Hematopoietic multipotent progenitor cell treated with erythropoietin and hydrocortisone succinate and interleukin-3 and kit ligand, for 17 days (in vitro differentiated cells): Measurements from ENCODE around the gene DPP6.
"Not testable (repeated sequence)": the region's sequence is repeated elsewhere in the genome, so short reads cannot be mapped to it uniquely, and the experiment has no call there.

Experiments
- DNase-seq: peaks from one replicate; pipeline ENCODE4 v3.0.0-alpha.2; 2015; ENCODE audit warnings: low spot score

DPP6 gene

DNA sequence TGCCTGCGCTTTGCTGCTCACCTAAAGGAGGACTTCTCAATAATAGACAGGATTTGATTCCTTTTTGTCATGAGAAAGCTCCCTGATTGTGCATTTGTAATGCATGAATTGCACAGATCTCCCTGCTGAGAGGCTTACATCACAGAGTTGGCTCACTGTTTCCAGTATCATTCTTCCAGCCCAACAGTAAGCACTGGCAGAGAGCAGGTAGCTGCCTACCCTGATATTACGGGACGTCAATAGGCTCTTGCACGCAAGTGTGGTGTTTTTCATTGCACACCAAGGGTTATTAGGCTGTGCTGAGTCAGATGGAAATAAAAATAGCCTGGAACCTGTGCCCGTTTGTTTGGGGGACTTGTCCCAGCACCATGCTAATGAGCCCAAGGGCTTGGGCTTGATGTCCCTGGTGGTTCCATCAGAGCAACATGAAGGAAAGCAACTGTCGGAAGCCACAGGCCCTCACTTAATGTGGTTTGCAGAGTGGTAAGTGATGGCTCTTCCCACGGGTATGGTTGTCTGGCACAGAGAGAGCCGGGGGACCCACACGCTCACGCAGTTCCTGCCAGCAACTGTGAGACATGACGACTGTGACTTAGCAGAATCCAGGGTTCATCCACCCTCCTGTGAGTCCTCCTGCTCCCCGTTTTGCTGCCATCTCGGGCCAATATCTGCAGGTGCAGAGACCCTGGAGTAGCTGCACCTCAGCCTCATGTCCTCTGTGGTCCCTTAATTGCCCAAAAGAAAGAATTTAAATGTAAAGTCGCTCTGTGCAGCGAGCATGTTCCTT lies 20.4 kb downstream of the DPP6 start:
- DNase-seq = not testable (repeated sequence)

DNA sequence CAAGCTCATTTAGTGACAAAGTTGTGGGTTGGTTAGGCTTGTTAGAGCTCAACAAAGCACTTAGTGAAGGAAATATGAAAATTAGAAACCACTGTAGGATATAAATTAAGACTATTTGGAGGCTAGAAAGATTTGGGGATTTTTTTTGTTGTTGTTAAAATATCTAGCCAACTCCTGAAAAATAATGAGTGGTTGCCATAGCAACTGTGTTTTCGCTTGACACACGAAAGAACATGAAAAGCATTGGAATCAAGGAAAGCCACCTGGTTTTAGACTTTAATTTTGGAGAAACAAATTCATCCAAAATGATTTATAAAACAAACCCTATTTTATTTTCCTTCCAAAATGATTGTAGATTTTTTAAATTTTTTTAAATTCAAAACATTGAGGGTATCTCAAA lies 26.3 kb downstream of the DPP6 start:
- DNase-seq = not testable (repeated sequence)

DNA sequence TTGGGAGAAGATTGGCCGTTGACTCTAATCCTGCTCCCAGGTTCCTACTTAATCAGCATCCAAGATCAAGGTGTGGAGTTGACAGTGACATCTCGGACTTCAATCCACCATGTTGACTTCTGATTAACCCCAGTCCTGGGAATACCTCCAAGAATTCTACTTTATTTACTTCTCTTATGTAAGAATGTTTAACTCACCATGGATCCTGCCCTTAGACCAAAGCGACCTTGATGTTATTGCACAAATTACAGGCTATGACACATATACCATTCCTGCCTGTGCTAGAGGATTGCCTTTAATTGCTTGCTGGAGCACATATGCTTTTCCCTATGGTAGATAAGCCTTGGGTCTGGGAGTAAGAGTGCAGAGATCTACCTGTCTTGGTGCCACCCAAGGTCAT lies 28.1 kb downstream of the DPP6 start:
- not testable (repeated sequence) for DNase-seq

DNA sequence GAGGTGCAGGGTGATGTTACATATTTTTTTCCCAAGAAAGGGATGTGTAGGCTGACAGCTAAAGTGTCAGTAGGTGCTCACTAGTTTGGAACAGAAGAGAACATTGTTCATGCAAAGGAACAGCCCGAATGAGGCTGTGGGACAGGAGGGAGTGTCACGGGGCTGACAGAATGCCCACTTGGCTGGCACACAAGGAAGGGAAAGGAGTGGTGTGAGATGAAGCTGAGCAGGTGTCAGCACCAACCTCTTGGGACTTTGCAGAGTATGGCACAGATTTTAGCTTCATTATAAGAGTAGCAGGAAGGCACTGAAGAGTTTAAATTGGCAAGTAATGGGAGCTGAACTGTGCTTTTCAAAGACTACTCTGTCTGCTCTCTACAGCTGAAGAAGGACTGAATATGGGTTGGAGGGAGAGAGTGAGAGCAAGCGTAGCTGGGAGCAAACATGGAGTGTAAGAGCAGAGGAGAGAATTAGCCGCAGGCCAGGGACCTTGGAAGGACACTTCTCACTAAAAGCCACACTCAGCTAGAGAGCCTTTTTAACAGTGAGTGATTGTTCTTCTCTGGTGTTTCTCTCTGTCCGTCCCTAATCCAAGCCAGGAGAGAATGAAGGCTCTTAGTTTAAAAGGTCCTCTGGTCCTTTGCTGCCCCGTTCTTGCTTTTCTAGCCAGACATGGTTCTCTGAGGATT lies 35.0 kb downstream of the DPP6 start:
- not testable (repeated sequence) for DNase-seq

DNA sequence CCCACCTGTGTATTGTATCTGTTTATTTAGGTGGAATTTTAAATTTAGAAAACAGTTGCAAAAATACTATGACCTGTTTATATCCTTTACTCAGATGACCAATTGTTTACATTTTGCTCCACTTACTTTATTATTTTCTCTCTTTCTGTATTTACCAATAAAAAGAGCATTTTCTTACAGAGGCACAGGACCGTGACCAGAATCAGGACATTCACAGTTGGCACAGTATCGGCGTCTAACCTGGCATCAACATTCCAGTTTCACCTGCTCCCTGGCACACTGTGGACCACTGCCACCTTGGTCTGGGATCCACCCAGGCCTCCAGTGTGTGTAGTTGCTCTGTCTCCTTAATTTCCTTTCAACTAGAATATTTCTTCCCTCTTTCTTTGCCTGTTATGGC lies 39.9 kb downstream of the DPP6 start:
- not testable (repeated sequence) for DNase-seq

DNA sequence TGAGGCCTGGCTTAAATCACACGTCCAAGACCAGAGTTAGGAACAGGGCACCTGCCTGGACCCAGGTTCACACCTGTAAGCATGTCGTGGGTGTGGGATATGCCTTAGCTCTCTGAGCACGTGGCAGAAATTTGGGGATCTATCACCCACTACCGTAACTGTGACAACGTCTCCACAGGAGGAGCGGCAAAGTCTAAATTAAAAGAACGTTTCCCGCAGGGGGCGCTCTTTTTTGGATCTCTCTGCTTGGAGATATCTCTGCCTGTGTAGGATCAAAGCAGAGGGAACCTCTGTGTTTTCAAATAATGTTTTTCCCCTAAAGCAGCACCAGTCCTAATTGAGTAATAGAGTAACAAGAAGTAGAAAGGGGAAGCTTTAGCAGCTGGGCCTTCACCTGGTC lies 43.0 kb downstream of the DPP6 start:
- not testable (repeated sequence) for DNase-seq

DNA sequence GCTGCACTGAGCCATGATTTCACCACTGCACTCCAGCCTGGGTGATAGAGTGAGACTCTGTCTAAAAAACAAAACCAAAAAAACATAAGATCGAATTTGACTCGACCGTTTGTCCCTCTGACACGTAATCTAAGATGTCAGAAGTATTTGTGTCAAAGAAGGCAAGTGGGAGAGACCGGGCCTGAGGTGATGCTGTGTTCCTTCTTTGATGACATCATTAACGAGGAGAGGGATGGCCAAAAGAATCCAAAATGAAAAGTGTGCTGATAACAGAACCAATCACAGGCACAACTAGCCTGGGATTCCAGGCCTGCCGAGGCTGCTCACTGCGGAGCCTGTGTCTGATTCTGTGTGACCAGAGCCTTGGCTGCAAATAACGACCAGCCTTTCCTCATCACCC lies 52.9 kb downstream of the DPP6 start:
- not testable (repeated sequence) for DNase-seq

DNA sequence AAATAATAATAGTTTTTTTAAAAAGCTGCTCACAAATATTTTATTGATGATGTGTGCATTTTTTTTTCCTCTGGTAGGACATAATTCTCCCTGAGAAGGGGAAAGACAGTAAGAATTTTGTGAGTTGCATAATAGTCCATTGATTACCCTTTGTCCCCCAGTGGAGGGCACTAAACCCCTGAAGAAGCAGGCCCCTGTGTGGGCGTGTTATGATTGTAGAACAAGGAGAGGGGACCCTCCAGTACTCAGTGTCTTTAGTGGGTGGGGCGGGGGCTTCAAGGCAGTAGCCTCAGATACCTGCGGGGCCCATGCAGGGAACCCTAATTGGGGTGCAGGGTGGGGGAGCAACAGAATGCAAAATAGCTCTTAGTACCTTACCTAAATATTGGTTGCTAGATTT lies 57.4 kb downstream of the DPP6 start:
- not testable (repeated sequence) for DNase-seq

DNA sequence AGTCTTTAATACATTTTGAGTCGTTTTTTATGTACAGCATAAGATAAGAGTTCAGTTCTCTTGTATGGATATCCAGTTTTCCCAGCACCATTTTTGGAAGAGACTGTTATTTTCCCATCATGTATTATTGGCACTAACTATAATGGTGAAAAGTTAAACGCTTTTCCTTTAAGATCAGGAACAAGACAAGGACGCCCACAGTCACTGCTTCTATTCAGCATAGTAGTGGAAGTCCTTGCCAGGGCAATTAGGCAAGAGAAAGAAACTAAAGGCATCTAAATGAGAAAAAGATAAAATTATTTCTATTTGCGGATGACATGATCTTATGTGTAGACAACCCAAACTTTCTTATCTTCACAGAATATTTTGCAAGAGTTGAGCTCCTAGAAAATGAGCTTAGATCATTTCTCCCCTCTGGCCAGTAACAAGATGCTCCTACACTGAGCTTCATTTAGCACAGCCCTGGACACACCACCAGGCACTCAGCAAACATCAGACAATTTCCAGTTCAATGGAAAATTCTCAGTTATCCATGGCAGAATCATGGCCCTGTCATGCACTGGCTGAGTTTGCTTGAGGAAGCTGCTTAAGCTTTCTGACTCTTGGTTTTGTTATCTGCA lies 61.6 kb downstream of the DPP6 start:
- not testable (repeated sequence) for DNase-seq

DNA sequence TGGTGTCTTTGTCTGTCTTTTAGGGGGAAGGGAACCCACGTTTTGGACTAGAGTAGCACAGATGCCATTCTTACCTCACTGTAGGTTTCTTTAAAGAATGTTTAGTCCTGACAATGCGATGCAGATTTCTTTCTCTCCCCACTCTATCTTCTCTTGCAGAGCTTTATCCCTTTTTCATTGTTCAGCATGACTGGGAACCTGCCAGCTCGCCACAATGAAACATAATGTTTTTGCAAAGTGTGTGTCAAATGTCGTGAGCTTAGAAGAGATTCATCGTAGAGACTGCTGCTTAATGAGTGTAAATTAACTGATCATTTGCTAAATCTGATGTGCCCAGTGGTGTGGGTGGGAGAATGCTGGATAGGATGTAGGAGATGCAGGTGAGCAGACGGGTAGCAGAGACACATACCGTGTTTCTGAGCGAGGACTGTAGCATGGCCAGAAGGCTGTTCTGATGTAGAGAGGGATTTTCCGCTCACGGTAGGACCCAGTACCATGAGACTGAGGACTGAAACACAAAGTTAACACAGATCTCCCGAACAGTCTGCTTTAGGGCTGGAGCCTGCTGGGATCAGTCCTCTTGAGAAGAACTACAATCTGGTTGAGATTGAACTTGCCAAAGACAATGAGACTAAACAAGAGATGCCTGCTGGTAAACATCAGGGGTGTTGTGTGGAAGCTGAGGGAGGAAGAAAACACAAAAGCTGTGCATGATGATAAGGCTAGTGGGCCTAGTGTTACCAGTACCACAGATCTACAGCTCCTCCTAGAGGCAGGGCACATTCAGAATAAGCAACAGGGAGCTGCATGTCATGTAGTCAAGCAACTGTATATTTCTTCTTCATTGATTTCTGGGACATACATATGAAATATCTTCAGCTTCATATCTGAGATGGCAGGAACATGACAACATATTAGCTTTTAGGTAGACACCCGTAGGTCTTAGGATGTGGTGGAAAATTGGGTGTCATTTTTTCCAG lies 65.5 kb downstream of the DPP6 start:
- DNase-seq = not testable (repeated sequence)

DNA sequence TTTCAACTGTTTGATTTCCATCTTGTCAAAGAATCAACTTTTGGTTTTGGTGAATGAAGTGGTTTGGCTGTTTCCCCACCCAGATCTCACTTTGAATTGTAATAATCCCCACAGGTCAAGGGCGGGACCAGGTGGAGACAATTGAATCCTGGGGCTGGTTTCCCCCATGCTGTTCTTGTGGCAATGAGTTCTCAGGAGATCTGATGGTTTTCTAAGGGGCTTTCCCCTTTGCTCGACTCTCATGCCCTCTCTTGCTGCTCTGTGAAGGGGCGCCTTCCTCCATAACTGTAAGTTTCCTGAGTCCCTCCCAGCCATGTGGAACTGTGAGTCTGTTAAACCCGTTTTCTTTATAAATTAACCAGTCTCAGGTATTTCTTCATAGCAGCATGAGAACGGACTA lies 68.6 kb downstream of the DPP6 start:
- DNase-seq = not testable (repeated sequence)

DNA sequence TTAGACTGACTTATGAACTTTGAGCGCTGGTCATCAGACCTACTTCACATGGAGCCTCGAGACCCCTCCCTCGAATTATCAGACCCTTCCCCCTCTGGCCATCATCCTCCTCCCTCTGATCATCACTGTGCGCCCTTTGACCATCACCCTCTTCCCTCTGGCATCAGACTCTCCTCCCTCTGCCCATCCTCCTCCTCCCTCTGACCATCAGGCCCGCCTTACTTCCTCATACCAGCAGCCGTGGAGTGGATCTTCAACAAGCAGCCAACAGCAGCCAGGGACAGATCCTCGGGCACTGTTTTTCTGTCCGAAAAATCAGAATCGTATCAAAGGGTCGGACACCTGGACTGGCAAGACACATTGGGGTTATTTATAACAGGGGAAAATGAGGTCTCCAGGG lies 70.5 kb downstream of the DPP6 start:
- DNase-seq = not testable (repeated sequence)

DNA sequence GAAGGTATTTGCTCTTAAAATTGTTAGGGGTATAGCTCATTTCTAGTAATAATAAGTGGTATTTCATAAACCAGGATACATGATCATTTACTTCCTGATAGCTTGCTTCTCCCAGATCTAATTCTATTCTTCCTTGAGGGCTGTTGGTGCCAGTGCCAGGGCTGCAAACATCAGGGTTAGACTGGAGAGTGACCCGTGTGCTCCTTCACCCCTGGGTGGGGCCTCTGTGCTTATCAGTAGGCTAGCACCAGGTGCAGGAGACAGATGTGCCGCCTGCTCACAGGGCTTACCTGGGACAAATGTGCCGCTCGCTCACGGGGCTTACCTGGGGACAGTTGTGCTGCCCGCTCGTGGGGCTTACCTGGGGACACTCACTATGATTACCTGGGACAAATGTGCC lies 71.2 kb downstream of the DPP6 start:
- not testable (repeated sequence) for DNase-seq

DNA sequence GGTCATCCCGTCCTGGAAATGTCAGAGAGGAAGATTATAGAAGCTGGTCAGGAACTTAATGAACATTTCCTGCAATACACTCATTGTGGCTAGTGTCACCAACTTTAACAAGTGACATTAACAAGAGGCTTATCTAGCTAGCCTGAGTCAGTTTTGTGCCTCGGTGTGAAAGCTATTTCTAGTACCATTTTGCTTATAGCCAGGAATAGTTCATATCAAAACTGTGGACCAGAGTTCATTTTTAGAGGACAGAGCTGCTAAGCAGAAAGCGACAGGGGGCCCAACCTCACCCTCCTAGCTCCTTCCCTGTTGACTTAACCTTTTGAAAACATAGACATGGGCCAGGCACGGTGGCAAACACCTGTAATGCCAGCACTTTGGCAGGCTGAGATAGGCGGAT lies 76.9 kb downstream of the DPP6 start:
- not testable (repeated sequence) for DNase-seq

DNA sequence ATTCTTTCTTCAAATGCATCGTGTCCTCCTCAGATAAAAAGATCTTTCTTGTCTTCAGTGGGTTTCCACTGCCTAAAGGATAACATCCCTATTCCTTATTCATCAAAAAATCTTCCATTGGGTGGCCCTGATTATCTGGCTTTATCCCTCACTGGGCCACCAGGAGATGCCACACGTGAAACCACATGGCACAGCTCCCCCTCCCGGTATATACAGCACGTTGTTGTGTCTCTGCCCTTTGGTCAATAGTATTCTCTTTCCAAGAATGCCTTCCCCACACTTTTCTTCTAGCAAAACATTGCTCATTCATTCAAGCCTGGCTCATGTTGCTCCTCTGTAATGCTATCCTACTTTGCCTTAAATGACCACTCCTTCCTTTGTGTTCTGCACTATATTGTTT lies 80.4 kb downstream of the DPP6 start:
- DNase-seq = not testable (repeated sequence)

DNA sequence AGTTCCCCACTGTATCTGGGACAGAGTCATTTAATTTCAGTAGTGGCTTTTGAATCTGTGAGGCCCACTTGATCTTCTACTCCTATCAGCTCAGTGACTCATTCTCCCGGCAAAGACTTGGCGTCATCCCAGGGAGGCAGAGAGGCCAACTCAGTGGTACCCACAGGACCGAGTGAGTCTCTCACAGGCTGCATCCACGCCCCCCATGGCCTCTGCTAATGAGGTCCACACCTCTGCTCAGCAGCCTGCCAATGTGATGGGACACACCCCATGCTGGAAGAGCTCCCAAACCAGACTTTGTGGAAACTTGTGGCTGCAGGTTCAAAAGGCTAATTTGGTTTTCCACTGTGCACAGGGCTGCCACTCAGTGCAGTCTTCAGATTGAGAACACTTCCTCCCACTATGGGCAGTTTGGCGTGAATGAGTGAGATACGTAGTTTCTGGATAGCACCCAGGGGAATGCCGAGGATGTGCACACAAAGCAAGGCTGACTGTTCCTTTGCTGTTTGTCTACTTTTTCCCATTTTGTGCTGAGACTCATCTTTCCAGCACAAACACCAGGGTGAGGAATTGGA lies 81.6 kb downstream of the DPP6 start:
- not testable (repeated sequence) for DNase-seq

DNA sequence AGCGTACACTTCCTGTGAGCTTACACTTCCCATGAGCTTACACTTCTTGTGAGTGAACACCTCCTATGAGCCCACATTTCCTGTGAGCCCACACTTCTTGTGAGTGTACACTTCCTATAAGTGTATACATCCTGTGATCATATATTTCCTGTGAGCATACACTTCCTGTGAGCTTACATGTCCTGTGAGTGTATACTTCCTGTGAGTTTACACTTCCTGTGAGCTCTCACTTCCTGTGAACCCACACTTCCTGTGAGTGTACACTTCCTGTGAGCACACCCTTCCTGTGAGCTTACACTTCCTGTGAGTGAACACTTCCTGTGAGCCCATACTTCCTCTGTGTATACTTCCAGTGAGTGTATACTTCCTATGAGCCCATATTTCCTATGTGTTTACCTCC lies 82.5 kb downstream of the DPP6 start:
- DNase-seq = not testable (repeated sequence)

DNA sequence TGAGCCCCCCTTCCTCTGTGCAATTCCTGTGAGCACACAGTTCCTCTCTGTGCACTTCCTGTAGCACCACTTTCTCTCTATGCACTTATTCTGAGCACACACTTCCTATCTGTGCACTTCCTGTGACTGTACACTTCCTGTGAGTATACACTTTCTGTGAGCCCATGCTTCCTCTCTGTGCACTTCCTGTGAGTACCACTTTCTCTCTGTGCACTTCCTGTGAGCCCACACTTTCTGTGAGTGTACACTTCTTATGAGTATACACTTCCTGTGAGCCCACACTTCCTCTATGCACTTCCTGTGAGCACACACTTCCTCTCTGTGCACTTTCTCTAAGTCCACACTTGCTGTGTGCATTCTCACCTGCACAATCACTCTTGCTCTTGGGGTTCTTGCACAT lies 83.4 kb downstream of the DPP6 start:
- DNase-seq = not testable (repeated sequence)

DNA sequence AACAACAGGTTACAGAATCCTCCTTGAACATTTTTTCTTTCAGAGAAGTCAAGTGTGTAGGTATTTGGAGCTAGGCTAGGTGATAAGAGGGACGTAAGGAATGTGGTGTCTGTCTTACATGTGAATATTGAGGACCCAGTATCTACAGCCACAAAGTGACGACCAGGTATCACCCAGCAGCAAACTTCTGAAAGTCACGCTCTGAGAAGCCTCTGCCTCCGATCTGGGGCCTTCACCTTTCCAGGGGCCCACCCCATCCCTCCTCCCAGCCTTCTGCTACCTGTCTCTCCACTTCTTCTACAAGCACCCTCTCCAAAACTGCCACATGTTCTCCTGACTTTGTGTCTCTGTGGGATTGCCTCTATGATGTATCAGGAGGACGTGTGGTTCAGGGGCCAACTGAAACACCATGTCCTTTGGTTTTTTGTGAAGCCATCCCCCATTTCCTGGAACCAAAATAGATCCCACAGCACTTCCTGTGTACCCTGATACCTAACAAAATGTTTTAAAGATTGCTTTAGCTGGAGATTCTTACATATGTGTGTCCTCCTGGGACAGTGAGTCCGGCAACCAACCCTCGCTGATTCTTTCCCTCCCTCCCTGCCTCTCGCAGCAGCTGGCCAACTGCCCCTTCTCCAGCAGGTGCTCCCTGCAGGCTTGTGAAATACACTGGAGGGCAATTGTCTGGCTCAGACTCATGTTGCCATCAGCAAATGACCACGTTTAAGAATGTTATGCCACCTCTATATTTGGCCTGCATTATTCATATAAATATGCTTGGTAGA lies 93.9 kb downstream of the DPP6 start:
- DNase-seq = not testable (repeated sequence)

DNA sequence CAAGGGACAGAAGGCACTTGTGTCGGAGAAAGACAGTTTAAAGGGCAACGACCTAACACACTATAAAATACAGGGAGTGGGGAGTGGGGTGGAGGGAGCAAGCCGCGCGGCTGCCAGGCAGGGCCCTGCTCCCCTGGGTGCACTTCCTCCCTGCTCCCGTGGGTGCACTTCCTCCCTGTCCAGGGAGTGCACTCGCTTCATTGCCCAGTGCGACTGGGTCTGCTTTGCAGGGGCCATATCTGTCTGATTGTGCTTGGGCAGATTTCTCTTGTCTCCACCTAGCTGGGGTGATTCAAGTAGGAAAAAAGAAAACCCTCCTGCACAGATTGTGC lies 94.5 kb downstream of the DPP6 start:
- not testable (repeated sequence) for DNase-seq
